ENCODE results near the gene B9D1.

DNA sequence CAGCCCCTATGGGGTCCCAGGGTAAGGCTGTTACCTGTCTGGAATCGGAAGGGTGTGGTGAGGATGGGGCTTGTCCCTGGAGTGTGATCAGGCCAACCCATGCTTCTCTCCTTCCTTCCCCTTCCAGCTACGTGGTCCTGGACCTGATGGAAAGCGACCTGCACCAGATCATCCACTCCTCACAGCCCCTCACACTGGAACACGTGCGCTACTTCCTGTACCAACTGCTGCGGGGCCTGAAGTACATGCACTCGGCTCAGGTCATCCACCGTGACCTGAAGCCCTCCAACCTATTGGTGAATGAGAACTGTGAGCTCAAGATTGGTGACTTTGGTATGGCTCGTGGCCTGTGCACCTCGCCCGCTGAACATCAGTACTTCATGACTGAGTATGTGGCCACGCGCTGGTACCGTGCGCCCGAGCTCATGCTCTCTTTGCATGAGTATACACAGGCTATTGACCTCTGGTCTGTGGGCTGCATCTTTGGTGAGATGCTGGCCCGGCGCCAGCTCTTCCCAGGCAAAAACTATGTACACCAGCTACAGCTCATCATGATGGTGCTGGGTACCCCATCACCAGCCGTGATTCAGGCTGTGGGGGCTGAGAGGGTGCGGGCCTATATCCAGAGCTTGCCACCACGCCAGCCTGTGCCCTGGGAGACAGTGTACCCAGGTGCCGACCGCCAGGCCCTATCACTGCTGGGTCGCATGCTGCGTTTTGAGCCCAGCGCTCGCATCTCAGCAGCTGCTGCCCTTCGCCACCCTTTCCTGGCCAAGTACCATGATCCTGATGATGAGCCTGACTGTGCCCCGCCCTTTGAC, 18.2 kb upstream of the B9D1 start:
- TF ChIP-seq CTCF (conservative IDR thresholded peaks at IDR 0.05 in 1 of 2, IDR thresholded peaks at IDR 0.05 in 1 of 2; ENCODE audit: extremely low read depth in 1 of 2, insufficient read depth in 1 of 2, low read depth in 1 of 2, low read length in 2 of 2) = no peak
- no peak for TF ChIP-seq EZH2 (IDR thresholded peaks at IDR 0.05; ENCODE audit: borderline replicate concordance, low read length)

Data from mammary epithelial cell (primary cell).